ENCODE data around the gene PDGFD. TPM values are rescaled to one million over a fixed set of nuclear protein-coding genes. Genes with fewer than 3 reads are reported as not detected.

PDGFD gene
- total and polyA plus RNA-seq, 2 experiments from 2014 or later = 100 to 105 TPM

DNA sequence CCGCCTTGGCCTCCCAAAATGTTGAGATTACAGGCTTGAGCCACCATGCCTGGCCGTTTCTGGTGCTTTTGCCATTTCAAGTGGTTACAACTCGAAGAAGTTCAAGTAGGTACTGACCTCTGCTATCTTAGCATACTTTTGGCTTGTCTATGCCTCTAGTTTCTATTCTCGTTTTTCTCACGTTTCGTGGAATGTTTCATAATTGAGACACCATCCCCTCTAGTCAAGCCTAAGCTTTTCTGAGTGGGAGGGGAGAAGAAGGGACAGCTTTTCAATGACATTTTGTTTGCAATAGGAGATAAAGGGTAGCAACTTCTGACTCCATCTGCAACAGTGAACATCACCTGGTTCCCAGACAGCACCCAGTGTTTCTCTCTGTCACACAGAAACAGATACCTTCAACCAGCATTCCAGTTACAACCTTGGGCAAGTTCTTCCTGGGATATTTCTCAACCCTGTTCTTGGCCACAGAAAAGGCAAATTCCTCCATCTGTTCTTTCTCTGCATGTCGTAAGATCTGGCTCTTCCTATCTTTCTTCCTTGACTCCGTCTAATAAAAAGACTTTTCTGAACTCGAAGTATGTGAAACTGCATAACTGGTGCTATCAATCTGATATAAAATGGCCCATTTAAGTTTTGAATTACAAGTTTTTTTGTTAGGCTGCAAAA, 102.0 kb downstream of the PDGFD start:
- H3K27me3 ChIP-seq = no peaks in the 10 kb centered on the region
- no peaks in the 10 kb centered on the region for H3K4me1 ChIP-seq (ENCODE audit: low read depth)
- H3K36me3 ChIP-seq = no peaks in the 10 kb centered on the region
- TF ChIP-seq, protein P1, sequence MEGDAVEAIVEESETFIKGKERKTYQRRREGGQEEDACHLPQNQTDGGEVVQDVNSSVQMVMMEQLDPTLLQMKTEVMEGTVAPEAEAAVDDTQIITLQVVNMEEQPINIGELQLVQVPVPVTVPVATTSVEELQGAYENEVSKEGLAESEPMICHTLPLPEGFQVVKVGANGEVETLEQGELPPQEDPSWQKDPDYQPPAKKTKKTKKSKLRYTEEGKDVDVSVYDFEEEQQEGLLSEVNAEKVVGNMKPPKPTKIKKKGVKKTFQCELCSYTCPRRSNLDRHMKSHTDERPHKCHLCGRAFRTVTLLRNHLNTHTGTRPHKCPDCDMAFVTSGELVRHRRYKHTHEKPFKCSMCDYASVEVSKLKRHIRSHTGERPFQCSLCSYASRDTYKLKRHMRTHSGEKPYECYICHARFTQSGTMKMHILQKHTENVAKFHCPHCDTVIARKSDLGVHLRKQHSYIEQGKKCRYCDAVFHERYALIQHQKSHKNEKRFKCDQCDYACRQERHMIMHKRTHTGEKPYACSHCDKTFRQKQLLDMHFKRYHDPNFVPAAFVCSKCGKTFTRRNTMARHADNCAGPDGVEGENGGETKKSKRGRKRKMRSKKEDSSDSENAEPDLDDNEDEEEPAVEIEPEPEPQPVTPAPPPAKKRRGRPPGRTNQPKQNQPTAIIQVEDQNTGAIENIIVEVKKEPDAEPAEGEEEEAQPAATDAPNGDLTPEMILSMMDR (IDR thresholded peaks at IDR 0.05; ENCODE audit: low read depth, low read length) = no peak
- no peak overlapping the region for H3K27ac ChIP-seq
- peak in 1 of 2 donors; percentile 89 for DNase-seq (ENCODE audit: low read depth in 1 of 2, low spot score in 1 of 2)
- no peaks in the 10 kb centered on the region for H3K9me3 ChIP-seq (ENCODE audit: low read depth)
- H3K4me3 ChIP-seq = no peak overlapping the region

DNA sequence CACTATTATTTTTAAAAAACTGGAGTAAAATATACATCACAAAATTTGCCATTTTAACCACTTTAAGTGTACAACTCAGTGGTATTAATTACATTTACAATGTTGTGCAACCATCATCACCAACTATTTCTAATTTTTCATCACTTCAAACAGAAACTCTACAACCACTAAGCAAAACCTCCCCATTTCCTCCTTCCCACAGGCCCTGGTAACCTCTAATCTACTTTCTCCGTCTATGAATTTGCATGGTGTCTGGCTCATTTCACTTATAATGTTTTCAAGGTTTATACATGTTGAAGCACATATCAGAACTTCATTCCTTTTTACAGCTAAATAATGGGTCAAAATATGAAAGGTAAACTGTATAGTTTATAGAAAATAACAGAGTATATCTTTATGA, 103.1 kb downstream of the PDGFD start:
- no peak overlapping the region for H3K4me3 ChIP-seq
- peak in 1 of 2 donors; percentile 32 for DNase-seq (ENCODE audit: low read depth in 1 of 2, low spot score in 1 of 2)
- TF ChIP-seq, protein P1 (IDR thresholded peaks at IDR 0.05; ENCODE audit: low read depth, low read length) = no peak
- H3K9me3 ChIP-seq (ENCODE audit: low read depth) = no peaks in the 10 kb centered on the region
- no peak overlapping the region for H3K27ac ChIP-seq
- H3K36me3 ChIP-seq = no peaks in the 10 kb centered on the region
- H3K27me3 ChIP-seq = no peaks in the 10 kb centered on the region
- H3K4me1 ChIP-seq (ENCODE audit: low read depth) = no peaks in the 10 kb centered on the region

DNA sequence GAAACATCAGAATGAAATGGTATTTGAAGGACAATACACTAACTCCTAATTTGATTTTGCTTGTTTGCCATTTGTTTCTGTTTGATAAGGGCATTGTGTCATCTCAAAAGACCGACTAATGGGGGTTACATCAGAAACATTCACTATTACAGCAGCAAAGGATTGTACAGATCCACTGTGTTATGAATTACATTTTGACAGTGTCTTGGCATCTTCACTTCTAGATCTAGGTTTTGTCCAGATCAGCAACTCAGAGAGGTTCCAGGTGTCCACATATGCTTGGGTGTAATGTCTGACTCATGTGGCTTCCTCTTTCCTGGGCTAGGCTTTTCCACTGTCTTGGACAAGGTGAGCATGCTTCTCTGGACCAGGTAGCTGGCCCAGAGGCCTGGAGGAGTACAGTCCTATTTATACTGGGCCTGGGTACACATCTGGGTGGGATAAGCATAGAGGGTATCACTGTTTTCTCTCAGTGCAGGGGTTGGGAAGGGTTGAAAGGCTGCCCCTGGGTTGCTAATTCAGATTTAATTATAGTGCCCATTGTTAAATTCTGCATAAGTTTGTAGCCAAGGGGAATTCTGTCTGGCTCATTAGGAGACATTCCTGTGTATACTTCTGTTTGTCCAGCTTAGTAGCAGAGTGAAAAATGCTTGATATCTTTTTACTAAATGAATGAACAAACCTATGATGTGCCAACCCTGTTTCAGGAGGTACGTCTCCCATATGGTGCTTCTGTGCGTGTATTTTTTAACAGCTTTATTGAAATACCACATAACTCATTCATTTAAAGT, 103.7 kb downstream of the PDGFD start:
- peak in 1 of 2 donors; percentile 40 for DNase-seq (ENCODE audit: low read depth in 1 of 2, low spot score in 1 of 2)
- Histone ChIP-seq H3K36me3 (no peaks in the 10 kb centered on the region), H3K9me3 (ENCODE audit: low read depth) (no peaks in the 10 kb centered on the region), H3K4me1 (ENCODE audit: low read depth) (peaks cover 1% of the 10 kb centered on the region), H3K27ac (no peak overlapping the region), H3K4me3 (no peak overlapping the region), H3K27me3 (no peaks in the 10 kb centered on the region)
- TF ChIP-seq, protein P1 (IDR thresholded peaks at IDR 0.05; ENCODE audit: low read depth, low read length) = no peak

DNA sequence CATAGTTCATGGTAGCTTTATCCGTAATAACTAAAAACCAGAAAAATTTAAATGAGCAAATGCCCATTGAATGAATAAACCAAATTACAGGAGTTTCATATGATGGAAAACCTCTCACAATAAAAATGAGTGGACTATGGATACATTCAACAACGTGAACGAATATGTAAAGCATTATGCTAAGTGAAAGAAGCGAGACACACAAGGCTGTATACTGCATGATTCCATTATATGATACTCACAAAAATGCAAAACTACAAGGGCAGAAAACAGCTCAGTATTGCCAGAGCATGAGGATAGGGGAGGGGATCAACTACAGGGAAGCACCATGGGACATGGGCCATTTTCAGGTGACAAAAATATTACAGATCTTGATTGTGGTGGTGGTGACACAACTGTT, 105.3 kb downstream of the PDGFD start:
- no peaks in the 10 kb centered on the region for H3K36me3 ChIP-seq
- no peak for DNase-seq (ENCODE audit: low read depth in 1 of 2, low spot score in 1 of 2)
- H3K4me3 ChIP-seq = no peak overlapping the region
- TF ChIP-seq, protein P1 (IDR thresholded peaks at IDR 0.05; ENCODE audit: low read depth, low read length) = no peak
- H3K27me3 ChIP-seq = no peaks in the 10 kb centered on the region
- peaks cover 16% of the 10 kb centered on the region for H3K4me1 ChIP-seq (ENCODE audit: low read depth)
- H3K27ac ChIP-seq = no peak overlapping the region
- no peaks in the 10 kb centered on the region for H3K9me3 ChIP-seq (ENCODE audit: low read depth)

DNA sequence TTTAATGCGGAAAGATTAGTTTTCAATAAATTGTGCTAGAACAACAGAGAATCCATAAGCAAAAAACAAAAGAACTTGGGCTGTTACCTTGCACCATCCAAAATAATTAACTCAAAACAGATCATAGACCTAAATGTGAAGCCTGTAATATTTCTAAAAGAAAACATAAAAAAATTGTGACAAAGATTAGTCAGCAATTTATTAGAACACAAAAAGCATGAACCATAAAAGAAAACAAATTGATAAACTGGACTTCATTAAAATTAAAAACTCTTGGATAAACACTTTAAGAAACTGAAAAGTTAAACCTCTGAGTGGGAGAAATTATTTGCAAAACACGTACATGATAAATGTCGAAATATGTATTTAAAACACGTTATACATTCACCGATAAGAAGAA, 106.0 kb downstream of the PDGFD start:
- Histone ChIP-seq H3K36me3 (no peaks in the 10 kb centered on the region), H3K4me3 (no peak overlapping the region), H3K4me1 (ENCODE audit: low read depth) (peaks cover 18% of the 10 kb centered on the region), H3K27me3 (no peaks in the 10 kb centered on the region), H3K9me3 (ENCODE audit: low read depth) (no peaks in the 10 kb centered on the region), H3K27ac (no peak overlapping the region)
- TF ChIP-seq, protein P1 (IDR thresholded peaks at IDR 0.05; ENCODE audit: low read depth, low read length) = no peak
- no peak for DNase-seq (ENCODE audit: low read depth in 1 of 2, low spot score in 1 of 2)

Data from cardiac muscle cell (in vitro differentiated cells and primary cell).